K562 (cell line): ENCODE measurements around the gene SOX11. TPM values are rescaled to one million over a fixed set of nuclear protein-coding genes. Genes with fewer than 3 reads are reported as not detected.

ENCODE experiments used
- ATAC-seq: fragments of 200-7000 bp; cut with Tn5 transposase; 3 replicates; pipeline ENCODE4 v1.9.1; 2020; ENCODE audit warnings: moderate library complexity
- BruUV-seq: library from RNA; stranded (reverse); fragments of 400-500 nt; replicated peaks from 2 replicates; lab custom pipeline; 2021; lab: Mats Ljungman, UMichigan
- CTCF ChIA-PET: fragments of 300-600 bp; formaldehyde crosslinking; extraction: SDS; loops from one replicate; lab custom pipeline; 2021; ENCODE audit warnings: low intra/inter-chr PET ratio; lab: Yijun Ruan, JAX
- POLR2A ChIA-PET: fragments of 300-600, 350-650 bp; sonication (Branson Sonifier 250); formaldehyde crosslinking; extraction: SDS; loops from one replicate; lab custom pipeline; 2021; ENCODE audit warnings: antibody characterized with exemption, inconsistent platforms; lab: Yijun Ruan, JAX
- DNase-seq, 4 experiments: peaks; one replicate each; pipeline versions ENCODE4 v3.0.0 to v3.0.0-alpha.2; 2011 to 2018; ENCODE audit warnings: low spot score in 3 of 4, mixed read lengths in 3 of 4; ENCODE audit errors: extremely low read depth in 1 of 4
- FAIRE-seq: peaks from 2 replicates; lab custom pipeline; 2011; peaks lifted over from hg19 to GRCh38; lab: Jason Lieb, UNC
- H2AFZ ChIP-seq: 2 replicates; pipeline ENCODE4 v1.6.0; 2011; ENCODE audit warnings: low read depth, low read length, control low read depth, inconsistent platforms
- H3K27ac ChIP-seq: fragments of 200-600 bp; 3 replicates; pipeline ENCODE4 v1.8.0; 2011; ENCODE audit warnings: low read depth, mild to moderate bottlenecking, control low read depth, inconsistent platforms, low read length, moderate library complexity, mixed read lengths; ENCODE audit errors: extremely low read depth
- H3K27me3 ChIP-seq, 2 experiments: fragments of 300-600 bp in 1 of 2; 2 replicates in 1 of 2; 3 replicates in 1 of 2; pipeline versions ENCODE4 v1.6.0 to v1.8.0; 2011; ENCODE audit warnings: inconsistent platforms in 2 of 2, low read length in 2 of 2, mild to moderate bottlenecking in 1 of 2, mixed read lengths in 1 of 2, moderate library complexity in 1 of 2; ENCODE audit not compliant: control insufficient read depth in 2 of 2, insufficient read depth in 2 of 2
- H3K36me3 ChIP-seq: fragments of 300-600 bp; 3 replicates; pipeline ENCODE4 v1.8.0; 2011; ENCODE audit warnings: mild to moderate bottlenecking, low read length, inconsistent platforms; ENCODE audit not compliant: control insufficient read depth, insufficient read depth
- H3K4me1 ChIP-seq, 2 experiments: fragments of 200-600 bp in 1 of 2; replicated peaks in 1 of 2; 2 replicates in 1 of 2; 3 replicates in 1 of 2; pipeline versions ENCODE4 v1.5.1 to v1.8.0; 2011; ENCODE audit warnings: inconsistent platforms in 2 of 2, low read length in 2 of 2, mild to moderate bottlenecking in 1 of 2, mixed read lengths in 1 of 2, moderate library complexity in 1 of 2; ENCODE audit not compliant: control insufficient read depth in 2 of 2, insufficient read depth in 2 of 2
- H3K4me2 ChIP-seq: 2 replicates; pipeline ENCODE4 v1.6.1; 2011; ENCODE audit warnings: low read length, control low read depth, inconsistent platforms, mixed read lengths; ENCODE audit not compliant: insufficient read depth
- H3K4me3 ChIP-seq: fragments of 200-600 bp; sonication (generic), shearing (Covaris generic); 2 replicates; pipeline ENCODE4 v1.5.1; 2016; ENCODE audit warnings: control low read depth, inconsistent platforms
- H3K79me2 ChIP-seq: fragments of 200-600 bp; 3 replicates; pipeline ENCODE4 v1.8.0; 2011; ENCODE audit warnings: low read length, inconsistent platforms; ENCODE audit not compliant: control insufficient read depth, insufficient read depth
- H3K9ac ChIP-seq, 2 experiments: 2 replicates each; pipeline versions ENCODE4 v1.6.0 to v1.6.1; 2011; ENCODE audit warnings: low read depth in 2 of 2, low read length in 2 of 2, control low read depth in 1 of 2, inconsistent platforms in 1 of 2, mild to moderate bottlenecking in 1 of 2, mixed read lengths in 1 of 2; ENCODE audit not compliant: insufficient read depth in 1 of 2
- H3K9me1 ChIP-seq: one replicate; pipeline ENCODE4 v1.6.0; 2011; ENCODE audit warnings: inconsistent platforms, mild to moderate bottlenecking, low read length, moderate library complexity; ENCODE audit not compliant: control insufficient read depth, insufficient read depth
- H3K9me3 ChIP-seq: replicated peaks from 2 replicates; pipeline ENCODE4 v1.5.1; 2011; ENCODE audit warnings: low read depth, low read length, inconsistent platforms; ENCODE audit not compliant: control insufficient read depth, insufficient read depth
- H4K20me1 ChIP-seq: replicated peaks from 2 replicates; pipeline ENCODE4 v1.6.1; 2011; ENCODE audit warnings: low read length, inconsistent platforms, mixed read lengths; ENCODE audit not compliant: control insufficient read depth, insufficient read depth
- EGR1 ChIP-seq: fragments of 450-650 bp; conservative IDR thresholded peaks from 2 replicates; pipeline ENCODE4 v1.6.1; 2017; ENCODE audit warnings: mild to moderate bottlenecking
- HIVEP1 ChIP-seq: fragments of 250-450 bp; sonication (Bioruptor Pico); IDR thresholded peaks from 2 replicates; pipeline ENCODE4 v1.4.0; 2020; ENCODE audit warnings: mild to moderate bottlenecking
- NCOA4 ChIP-seq: fragments of 450-650 bp; IDR thresholded peaks from 2 replicates; pipeline ENCODE4 v1.6.1; 2018; ENCODE audit warnings: mild to moderate bottlenecking; ENCODE audit not compliant: partially characterized antibody
- NCOR1 ChIP-seq: fragments of 450-650 bp; IDR thresholded peaks from 2 replicates; pipeline ENCODE4 v1.6.1; 2016; ENCODE audit warnings: mild to moderate bottlenecking, moderate library complexity
- SMAD3 ChIP-seq: fragments of 450-650 bp; formaldehyde crosslinking; conservative IDR thresholded peaks from 2 replicates; pipeline ENCODE4 v1.4.0; 2020; ENCODE audit warnings: mild to moderate bottlenecking
- TFAP4 ChIP-seq: sonication (generic); formaldehyde crosslinking; IDR thresholded peaks from 2 replicates; pipeline ENCODE4 v1.8.0; 2022; ENCODE audit warnings: missing genetic modification reagents, mild to moderate bottlenecking, moderate library complexity, borderline replicate concordance
- ZNF592 ChIP-seq: fragments of 450-650 bp; IDR thresholded peaks from 2 replicates; pipeline ENCODE4 v1.6.1; 2017; ENCODE audit warnings: antibody characterized with exemption, mild to moderate bottlenecking
- in situ Hi-C: fragments of 300-500 bp; cut with MboI; formaldehyde crosslinking; loops from 4 replicates; pipeline ENCODE4 v1.15.0; 2018; ENCODE audit warnings: inconsistent platforms, mixed read lengths
- intact Hi-C: fragments of 100-400 bp; cut with micrococcal nuclease; formaldehyde crosslinking; loops from 2 replicates; pipeline ENCODE4 v1.14.2; 2022
- polyA plus RNA-seq, 8 experiments: library from polyadenylated mRNA; depleted of rRNA in 4 of 8; stranded (reverse) in 5 of 8; unstranded in 3 of 8; fragments of >200 nt; fragmentation: Nextera tagmentation in 2 of 8; fragmentation: Illumina TruSeq in 1 of 8; extraction: Ambion mirVana in 2 of 8; extraction: Trizol in 1 of 8; gene quantifications; 2 replicates each; pipeline versions ENCODE4 v1.2.1 to v1.2.3, GENCODE V29; 2011 to 2014; ENCODE audit warnings: inconsistent platforms in 1 of 8, missing spikeins in 1 of 8
- total RNA-seq, 7 experiments: library from RNA; depleted of rRNA in 6 of 7; stranded (reverse); fragments of >200 nt in 6 of 7; fragmentation: Illumina TruSeq in 2 of 7; extraction: Trizol in 2 of 7; gene quantifications; 2 replicates each; pipeline versions ENCODE4 v1.2.1 to v1.2.3, GENCODE V29; 2011 to 2021; ENCODE audit warnings: low replicate concordance in 1 of 7

Gene SOX11
- total and polyA plus RNA-seq, 9 of the 15 experiments (the other 6 are each of a cell fraction or from before 2014, with no cell fraction given): 0.02 TPM; not detected in 8

DNA sequence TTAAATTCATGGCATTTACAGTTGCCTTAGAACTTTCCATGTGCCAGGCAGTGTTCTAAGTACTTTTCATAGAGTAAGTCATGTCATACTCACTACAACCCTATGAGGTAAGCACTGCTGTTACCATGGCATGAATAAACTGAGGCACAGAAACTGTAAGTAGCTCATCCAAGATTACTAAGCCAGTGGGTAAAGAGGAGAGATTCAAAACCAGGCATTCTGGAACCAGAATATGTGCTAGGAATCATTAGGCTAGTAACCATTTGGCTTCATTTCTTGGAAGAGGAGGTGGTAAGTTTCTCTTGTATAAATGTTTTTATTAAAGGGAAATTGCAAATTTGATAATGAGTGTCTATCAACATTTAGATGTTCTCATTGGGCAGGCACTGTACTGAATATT, 35.1 kb downstream of the SOX11 start:
- FAIRE-seq (no peak), DNase-seq (no peak), ATAC-seq (no peak)
- CTCF ChIA-PET: no interaction called here
- Histone ChIP-seq H3K9me1 (no peaks in the 10 kb centered on the region), H3K36me3 (no peaks in the 10 kb centered on the region), H3K4me3 (no peak overlapping the region), H3K27me3 (no peaks in the 10 kb centered on the region), H3K9ac (no peak overlapping the region), H3K27ac (no peak overlapping the region), H4K20me1 (no peaks in the 10 kb centered on the region), H2AFZ (no peak overlapping the region), H3K4me2 (no peak overlapping the region), H3K79me2 (no peaks in the 10 kb centered on the region), H3K9me3 (no peaks in the 10 kb centered on the region), H3K4me1 (no peaks in the 10 kb centered on the region)
- BruUV-seq: no TSS peak
- intact Hi-C loops (no loop called here), in situ Hi-C loops (no loop called here)
- TF ChIP-seq ZNF592 (no peak), EGR1 (no peak), NCOA4 (no peak), HIVEP1 (CRISPR knock-in tag) (no peak), TFAP4 (CRISPR knock-in tag) (no peak), SMAD3 (CRISPR knock-in tag) (no peak), NCOR1 (no peak)
- POLR2A ChIA-PET: no interaction called here
